Activated CD4-positive, CD25-positive, alpha-beta regulatory T cell treated with anti-CD3 and anti-CD28 coated beads, Interleukin-2, amount 50 U/mL, for 16 hours (primary cell): Measurements from ENCODE around the gene HOXD3.

Experiments
- DNase-seq: peaks from one replicate; pipeline ENCODE4 v3.0.0-alpha.2; 2020; ENCODE audit warnings: low read depth, low spot score

HOXD3 gene

GRCh38 chr2:176177580-176178037 is 20.5 kb downstream of the HOXD3 start:
- no peak for DNase-seq

- no peak for DNase-seq
Observed at GRCh38 chr2:176178038-176178756, 21.1 kb downstream of the HOXD3 start.

GRCh38 chr2:176178757-176179295 is 21.7 kb downstream of the HOXD3 start:
- no peak for DNase-seq

GRCh38 chr2:176181551-176181950 is 24.4 kb downstream of the HOXD3 start:
- DNase-seq, result no peak

GRCh38 chr2:176182671-176183070 is 25.6 kb downstream of the HOXD3 start:
- no peak for DNase-seq

- no peak for DNase-seq
Observed at GRCh38 chr2:176184749-176185148, 27.6 kb downstream of the HOXD3 start.

- DNase-seq, result no peak
Observed at GRCh38 chr2:176186024-176186423, 28.9 kb downstream of the HOXD3 start.

- DNase-seq, result no peak
Observed at GRCh38 chr2:176187200-176187898, 30.2 kb downstream of the HOXD3 start.

- DNase-seq, result no peak
Observed at GRCh38 chr2:176187899-176188773, 31.0 kb downstream of the HOXD3 start, which contains the start of gene HOXD1. HOXD1 (plus strand) TSS chr2:176188668; CDS start chr2:176188802, 134 bp downstream.

- DNase-seq, result no peak
Observed at GRCh38 chr2:176188774-176189680, 31.9 kb downstream of the HOXD3 start.

- DNase-seq, result no peak
Observed at GRCh38 chr2:176189681-176190641, 32.9 kb downstream of the HOXD3 start.

GRCh38 chr2:176192351-176192750 is 35.2 kb downstream of the HOXD3 start:
- no peak for DNase-seq

- no peak for DNase-seq
Observed at GRCh38 chr2:176193048-176193447, 35.9 kb downstream of the HOXD3 start.

GRCh38 chr2:176199902-176200301 is 42.8 kb downstream of the HOXD3 start:
- DNase-seq, result no peak

- no peak for DNase-seq
Observed at GRCh38 chr2:176200971-176201370, 43.9 kb downstream of the HOXD3 start.

GRCh38 chr2:176202491-176202890 is 45.4 kb downstream of the HOXD3 start:
- DNase-seq, result no peak

GRCh38 chr2:176205126-176205525 is 48.0 kb downstream of the HOXD3 start:
- DNase-seq, result no peak

GRCh38 chr2:176206136-176206535 is 49.0 kb downstream of the HOXD3 start:
- DNase-seq, result no peak

- DNase-seq, result no peak
Observed at GRCh38 chr2:176206682-176207081, 49.6 kb downstream of the HOXD3 start.

GRCh38 chr2:176211110-176211509 is 54.0 kb downstream of the HOXD3 start:
- no peak for DNase-seq
